ENCODE data around the gene SUCLA2.
"Not testable (repeated sequence)": the region's sequence is repeated elsewhere in the genome, so short reads cannot be mapped to it uniquely, and the experiment has no call there.

Gene SUCLA2

GRCh38 chr13:48001114-48001881 is at the start of gene SUCLA2:
TSS of gene SUCLA2 (minus strand) at chr13:48001273. CDS start at chr13:48001269, 4 bp downstream.
- DNase-seq (ENCODE audit: low read depth in 4 of 4, low spot score in 1 of 4), result peak; percentile 75 to 88 (median 86)

- no peak for DNase-seq (ENCODE audit: low read depth in 4 of 4, low spot score in 1 of 4)
Measured at GRCh38 chr13:48050550-48050949, 49.5 kb upstream of the SUCLA2 start.

GRCh38 chr13:48043789-48044503 is 42.9 kb upstream of the SUCLA2 start:
- DNase-seq (ENCODE audit: low read depth in 4 of 4, low spot score in 1 of 4), result no peak

- DNase-seq (ENCODE audit: low read depth in 4 of 4, low spot score in 1 of 4), result no peak
Measured at GRCh38 chr13:48042894-48043293, 41.8 kb upstream of the SUCLA2 start.

- DNase-seq (ENCODE audit: low read depth in 4 of 4, low spot score in 1 of 4), result no peak
Measured at GRCh38 chr13:48040896-48041295, 39.8 kb upstream of the SUCLA2 start.

- no peak for DNase-seq (ENCODE audit: low read depth in 4 of 4, low spot score in 1 of 4)
Measured at GRCh38 chr13:48040049-48040448, 39.0 kb upstream of the SUCLA2 start.

- no peak for DNase-seq (ENCODE audit: low read depth in 4 of 4, low spot score in 1 of 4)
Measured at GRCh38 chr13:48038761-48039160, 37.7 kb upstream of the SUCLA2 start.

- DNase-seq (ENCODE audit: low read depth in 4 of 4, low spot score in 1 of 4), result peak; percentile 81 to 88 (median 87)
Measured at GRCh38 chr13:48037346-48038173, 36.5 kb upstream of the SUCLA2 start, which contains the start of gene NUDT15. TSS of gene NUDT15 (plus strand) at chr13:48037726. CDS start at chr13:48037747, 21 bp downstream.

GRCh38 chr13:48029859-48030258 is 28.8 kb upstream of the SUCLA2 start:
- no peak for DNase-seq (ENCODE audit: low read depth in 4 of 4, low spot score in 1 of 4)

- DNase-seq (ENCODE audit: low read depth in 4 of 4, low spot score in 1 of 4), result no peak
Measured at GRCh38 chr13:48028066-48028465, 27.0 kb upstream of the SUCLA2 start.

GRCh38 chr13:48019796-48020195 is 18.7 kb upstream of the SUCLA2 start:
- DNase-seq (ENCODE audit: low read depth in 4 of 4, low spot score in 1 of 4), result no peak

- DNase-seq (ENCODE audit: low read depth in 4 of 4, low spot score in 1 of 4), result no peak
Measured at GRCh38 chr13:48018637-48019036, 17.6 kb upstream of the SUCLA2 start.

GRCh38 chr13:48014359-48014758 is 13.3 kb upstream of the SUCLA2 start:
- no peak for DNase-seq (ENCODE audit: low read depth in 4 of 4, low spot score in 1 of 4)

- DNase-seq (ENCODE audit: low read depth in 4 of 4, low spot score in 1 of 4), result no peak
Measured at GRCh38 chr13:48012668-48013067, 11.6 kb upstream of the SUCLA2 start.

GRCh38 chr13:48010698-48011097 is 9.6 kb upstream of the SUCLA2 start:
- DNase-seq (ENCODE audit: low read depth in 4 of 4, low spot score in 1 of 4), result no peak

- DNase-seq (ENCODE audit: low read depth in 4 of 4, low spot score in 1 of 4), result no peak
Measured at GRCh38 chr13:48009284-48009683, 8.2 kb upstream of the SUCLA2 start.

GRCh38 chr13:48006396-48006795 is 5.3 kb upstream of the SUCLA2 start:
- no peak for DNase-seq (ENCODE audit: low read depth in 4 of 4, low spot score in 1 of 4)

GRCh38 chr13:48004201-48004600 is 3.1 kb upstream of the SUCLA2 start:
- DNase-seq (ENCODE audit: low read depth in 4 of 4, low spot score in 1 of 4), result no peak

- not testable (repeated sequence) for DNase-seq (ENCODE audit: low read depth in 4 of 4, low spot score in 1 of 4)
Measured at GRCh38 chr13:48001999-48002398, 926 bp upstream of the SUCLA2 start.

- peak in 1 of 4 experiments; percentile 2 for DNase-seq (ENCODE audit: low read depth in 4 of 4, low spot score in 1 of 4)
Measured at GRCh38 chr13:48000559-48001113, 437 bp downstream of the SUCLA2 start.

GRCh38 chr13:47999973-48000372 is 1.1 kb downstream of the SUCLA2 start:
- DNase-seq (ENCODE audit: low read depth in 4 of 4, low spot score in 1 of 4), result no peak

Measured in stimulated activated CD4-positive, alpha-beta T cell treated with anti-CD3 and anti-CD28 coated beads, Interleukin-1b, Interleukin-23, amount 100 ng/mL, for 24 hours (primary cell).